ENCODE results near the gene AGPAT4. TPM values are rescaled to one million over a fixed set of nuclear protein-coding genes. Genes with fewer than 3 reads are reported as not detected.

The AGPAT4 gene
- total RNA-seq, 2 donors from 2014 or later = 3.6 to 9.2 TPM

DNA sequence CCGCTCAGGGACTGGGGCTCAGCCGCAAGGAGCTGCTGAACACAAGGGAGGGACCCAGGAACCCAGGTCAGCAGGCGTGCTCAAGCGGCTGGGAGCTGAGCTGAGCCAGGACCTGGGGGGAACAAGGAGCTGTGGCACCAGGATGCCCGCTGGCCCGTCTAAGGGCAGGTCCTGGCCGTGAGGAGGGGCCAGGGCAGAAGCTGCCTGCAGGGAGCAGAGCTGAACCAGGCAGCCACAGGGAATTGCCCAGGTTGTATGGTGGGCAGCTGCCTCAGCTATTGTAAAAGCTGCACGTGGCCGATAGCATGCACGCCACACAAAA, 133.3 kb downstream of the AGPAT4 start:
- Histone ChIP-seq H3K9me3 (no peaks in the 10 kb centered on the region), H3K27ac (no peak overlapping the region), H3K9ac (ENCODE audit: low read depth in 2 of 2, low read length in 2 of 2) (no peak overlapping the region), H3K36me3 (no peaks in the 10 kb centered on the region), H3K27me3 (no peaks in the 10 kb centered on the region), H3K4me3 (no peak overlapping the region), H3K4me1 (no peaks in the 10 kb centered on the region)
- intact Hi-C loops (cut with DNase I) = no loop called here
- TF ChIP-seq, protein P1, sequence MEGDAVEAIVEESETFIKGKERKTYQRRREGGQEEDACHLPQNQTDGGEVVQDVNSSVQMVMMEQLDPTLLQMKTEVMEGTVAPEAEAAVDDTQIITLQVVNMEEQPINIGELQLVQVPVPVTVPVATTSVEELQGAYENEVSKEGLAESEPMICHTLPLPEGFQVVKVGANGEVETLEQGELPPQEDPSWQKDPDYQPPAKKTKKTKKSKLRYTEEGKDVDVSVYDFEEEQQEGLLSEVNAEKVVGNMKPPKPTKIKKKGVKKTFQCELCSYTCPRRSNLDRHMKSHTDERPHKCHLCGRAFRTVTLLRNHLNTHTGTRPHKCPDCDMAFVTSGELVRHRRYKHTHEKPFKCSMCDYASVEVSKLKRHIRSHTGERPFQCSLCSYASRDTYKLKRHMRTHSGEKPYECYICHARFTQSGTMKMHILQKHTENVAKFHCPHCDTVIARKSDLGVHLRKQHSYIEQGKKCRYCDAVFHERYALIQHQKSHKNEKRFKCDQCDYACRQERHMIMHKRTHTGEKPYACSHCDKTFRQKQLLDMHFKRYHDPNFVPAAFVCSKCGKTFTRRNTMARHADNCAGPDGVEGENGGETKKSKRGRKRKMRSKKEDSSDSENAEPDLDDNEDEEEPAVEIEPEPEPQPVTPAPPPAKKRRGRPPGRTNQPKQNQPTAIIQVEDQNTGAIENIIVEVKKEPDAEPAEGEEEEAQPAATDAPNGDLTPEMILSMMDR (IDR thresholded peaks at IDR 0.05) = no peak
- DNase-seq = no peak

DNA sequence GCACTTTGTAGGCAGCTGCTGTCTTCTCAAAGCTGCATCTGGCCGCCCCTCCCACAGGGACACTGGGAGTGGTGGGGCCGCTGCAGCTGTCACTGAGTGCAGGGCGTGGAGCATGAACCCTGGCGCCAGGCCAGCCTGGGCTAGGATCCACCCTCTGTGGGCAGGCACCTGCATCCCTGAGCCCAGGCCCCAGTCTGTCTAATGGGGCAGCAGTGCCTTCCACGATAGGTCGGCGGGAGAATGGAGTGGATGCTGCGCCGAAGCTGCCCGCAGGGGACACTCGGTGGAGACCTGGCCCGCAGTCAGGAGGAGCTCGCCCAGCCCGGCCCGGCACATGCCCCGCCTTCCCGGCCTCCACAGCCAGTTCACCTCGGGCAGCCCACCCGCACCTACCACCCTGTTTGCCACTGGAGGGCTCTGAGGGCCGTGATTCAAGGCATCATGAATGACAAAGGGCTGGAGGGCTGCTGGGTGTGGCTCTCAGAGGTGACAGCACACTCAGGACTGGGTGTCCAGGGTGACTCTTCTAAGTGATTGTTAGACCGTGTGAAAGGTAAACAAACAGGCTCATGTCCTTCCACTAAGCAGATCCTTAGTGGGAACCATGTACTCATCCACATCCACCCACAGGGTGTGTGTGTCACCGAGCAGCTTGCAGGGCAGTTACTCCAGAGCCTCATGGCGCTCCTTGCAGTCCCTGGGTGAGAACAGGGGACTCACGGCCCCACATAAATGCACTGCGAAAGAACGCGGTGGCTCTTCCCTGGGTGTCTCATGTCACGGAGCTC, 133.9 kb downstream of the AGPAT4 start:
- intact Hi-C loops (cut with DNase I) = no loop called here
- no peak overlapping the region for H3K27ac ChIP-seq
- no peak overlapping the region for H3K4me3 ChIP-seq
- H3K9me3 ChIP-seq = no peaks in the 10 kb centered on the region
- no peaks in the 10 kb centered on the region for H3K4me1 ChIP-seq
- no peaks in the 10 kb centered on the region for H3K27me3 ChIP-seq
- no peaks in the 10 kb centered on the region for H3K36me3 ChIP-seq
- H3K9ac ChIP-seq (ENCODE audit: low read depth in 2 of 2, low read length in 2 of 2) = no peak overlapping the region
- TF ChIP-seq, protein P1 (IDR thresholded peaks at IDR 0.05) = no peak
- peak; percentile 52 for DNase-seq

DNA sequence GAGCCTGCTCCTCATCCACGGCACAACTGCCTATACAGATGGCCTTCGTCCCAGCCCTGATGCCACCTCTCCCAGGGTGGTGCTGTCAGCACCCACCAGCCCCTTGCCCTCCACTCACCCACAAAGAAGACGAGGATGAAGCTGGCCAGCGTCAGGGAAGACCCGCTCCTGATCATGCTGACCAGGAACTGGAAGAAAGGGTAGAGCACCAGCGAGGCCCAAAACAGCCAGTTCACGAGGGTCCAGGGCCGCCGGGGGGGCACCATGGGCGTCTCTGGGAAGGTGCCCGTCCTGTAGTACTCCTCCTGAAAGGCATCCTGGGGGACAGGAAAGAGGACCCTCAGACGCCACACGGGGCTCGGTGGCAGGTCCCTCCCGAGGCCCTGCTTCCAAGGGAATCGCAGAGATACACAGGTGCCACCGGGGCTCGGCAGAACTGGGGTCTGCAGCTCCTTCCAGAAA, 134.5 kb downstream of the AGPAT4 start:
- Histone ChIP-seq H3K4me3 (no peak overlapping the region), H3K9me3 (no peaks in the 10 kb centered on the region), H3K36me3 (no peaks in the 10 kb centered on the region), H3K27ac (no peak overlapping the region), H3K9ac (ENCODE audit: low read depth in 2 of 2, low read length in 2 of 2) (no peak overlapping the region), H3K27me3 (no peaks in the 10 kb centered on the region), H3K4me1 (no peaks in the 10 kb centered on the region)
- intact Hi-C loops (cut with DNase I) = no loop called here
- no peak for DNase-seq
- TF ChIP-seq, protein P1 (IDR thresholded peaks at IDR 0.05) = no peak

DNA sequence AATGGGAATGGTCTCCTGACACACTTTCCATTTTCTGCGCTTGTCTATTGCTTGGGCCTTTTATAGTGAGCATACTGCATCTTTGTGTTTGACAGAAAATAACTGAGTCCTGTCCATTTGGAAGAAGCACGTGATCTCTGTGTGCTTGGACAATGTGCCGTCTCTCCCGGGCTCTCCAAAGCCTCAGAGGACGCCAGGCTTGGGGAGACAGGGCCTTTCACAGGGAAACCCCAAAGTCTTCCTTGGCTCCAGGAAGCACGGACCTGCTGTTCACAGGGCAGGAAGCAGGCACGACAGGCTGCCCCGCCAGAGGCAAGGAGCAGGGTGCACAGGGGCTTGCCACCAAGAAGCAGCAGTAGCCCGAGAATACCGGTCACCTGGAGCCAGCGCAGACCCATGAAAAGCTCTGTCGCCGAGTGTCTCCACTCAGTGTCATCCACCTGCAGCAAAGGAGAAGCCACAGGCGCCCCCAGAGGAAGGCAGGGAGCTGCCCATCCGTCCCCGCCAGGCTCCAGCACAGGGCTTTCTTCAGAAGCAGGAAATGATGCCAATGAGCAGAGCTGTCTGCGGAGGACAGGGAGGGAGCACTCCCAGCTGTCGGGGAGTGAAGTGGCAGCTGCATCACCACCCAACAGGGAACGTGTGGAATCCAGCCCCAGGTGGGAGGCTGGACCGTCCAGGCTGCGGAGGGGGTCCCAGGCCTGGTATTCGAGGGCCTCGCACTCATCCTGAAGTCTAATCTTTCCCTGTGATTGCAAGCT, 135.1 kb downstream of the AGPAT4 start:
- intact Hi-C loops (cut with DNase I) = no loop called here

DNA sequence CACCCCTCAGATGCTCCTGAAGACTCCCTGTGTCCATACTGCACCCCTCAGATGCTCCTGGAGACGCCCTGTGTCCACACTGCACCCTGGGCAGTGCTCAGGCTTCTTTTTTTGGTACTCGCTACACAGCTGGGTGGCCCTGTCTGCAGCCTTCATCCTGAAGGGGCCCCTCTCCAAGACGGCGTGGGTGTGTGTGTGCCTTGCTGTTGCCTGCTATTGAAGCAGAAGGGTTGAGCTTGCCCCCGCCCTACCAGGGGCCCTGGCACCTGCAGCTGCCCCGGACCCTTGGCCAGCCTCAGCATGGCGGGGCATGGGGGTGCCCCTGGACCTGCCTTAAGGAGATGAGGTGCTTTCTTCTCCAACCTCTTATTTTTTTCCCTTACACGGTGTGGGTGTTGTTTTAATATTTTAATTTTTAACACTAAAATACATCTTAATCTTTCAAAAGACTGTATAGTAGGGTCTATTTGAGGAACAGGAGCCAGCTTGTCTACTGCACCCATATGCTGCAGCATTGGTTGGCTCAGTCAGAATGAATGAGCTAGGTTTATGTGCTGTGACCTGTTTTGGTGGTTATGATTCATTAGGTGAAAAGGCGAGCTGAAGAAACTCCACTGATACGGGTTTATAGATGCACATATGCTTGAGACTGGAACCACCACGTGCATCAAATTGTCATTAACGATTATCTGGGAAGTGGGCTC, 135.9 kb downstream of the AGPAT4 start:
- DNase-seq = no peak
- Histone ChIP-seq H3K27ac (no peak overlapping the region), H3K27me3 (no peaks in the 10 kb centered on the region), H3K9ac (ENCODE audit: low read depth in 2 of 2, low read length in 2 of 2) (no peak overlapping the region), H3K4me1 (no peaks in the 10 kb centered on the region), H3K9me3 (no peaks in the 10 kb centered on the region), H3K36me3 (no peaks in the 10 kb centered on the region), H3K4me3 (no peak overlapping the region)
- intact Hi-C loops (cut with DNase I) = no loop called here
- TF ChIP-seq, protein P1 (IDR thresholded peaks at IDR 0.05) = no peak

More for the DNA sequence above, 135.1 kb downstream of the AGPAT4 start:
- H3K4me1 ChIP-seq = no peaks in the 10 kb centered on the region
- TF ChIP-seq, protein P1 (IDR thresholded peaks at IDR 0.05) = no peak
- no peaks in the 10 kb centered on the region for H3K9me3 ChIP-seq
- no peaks in the 10 kb centered on the region for H3K36me3 ChIP-seq
- no peak overlapping the region for H3K4me3 ChIP-seq
- no peak for DNase-seq
- H3K9ac ChIP-seq (ENCODE audit: low read depth in 2 of 2, low read length in 2 of 2) = no peak overlapping the region
- H3K27me3 ChIP-seq = no peaks in the 10 kb centered on the region
- H3K27ac ChIP-seq = no peak overlapping the region
